Activated naive CD8-positive, alpha-beta T cell treated with anti-CD3 and anti-CD28 coated beads for 36 hours (primary cell): ENCODE results near the gene CARD9. TPM values are rescaled to one million over a fixed set of nuclear protein-coding genes. Genes with fewer than 3 reads are reported as not detected.

Experiments used
- DNase-seq: peaks from one replicate; pipeline ENCODE4 v3.0.0; 2021
- H3K27ac Mint-ChIP-seq: one replicate; pipeline ENCODE4 v1.8.0; 2022; ENCODE audit warnings: mild to moderate bottlenecking, moderate library complexity, mixed read lengths
- H3K27me3 Mint-ChIP-seq: one replicate; pipeline ENCODE4 v1.8.0; 2022; ENCODE audit warnings: mild to moderate bottlenecking, mixed read lengths
- H3K36me3 Mint-ChIP-seq: one replicate; pipeline ENCODE4 v1.8.0; 2021; ENCODE audit warnings: mild to moderate bottlenecking, mixed read lengths
- H3K4me1 Mint-ChIP-seq: one replicate; pipeline ENCODE4 v1.8.0; 2021; ENCODE audit warnings: mixed read lengths
- H3K4me3 Mint-ChIP-seq: one replicate; pipeline ENCODE4 v1.8.0; 2022; ENCODE audit warnings: mild to moderate bottlenecking, moderate library complexity, mixed read lengths
- H3K9me3 Mint-ChIP-seq: one replicate; pipeline ENCODE4 v1.8.0; 2022; ENCODE audit warnings: mixed read lengths
- total RNA-seq, 2 experiments: library from RNA; stranded (reverse); gene quantifications; one replicate each; pipeline ENCODE4 v1.2.3, GENCODE V29; 2021

The CARD9 gene
- total RNA-seq, 2 experiments from 2014 or later, result 1.5 to 1.8 TPM

DNA sequence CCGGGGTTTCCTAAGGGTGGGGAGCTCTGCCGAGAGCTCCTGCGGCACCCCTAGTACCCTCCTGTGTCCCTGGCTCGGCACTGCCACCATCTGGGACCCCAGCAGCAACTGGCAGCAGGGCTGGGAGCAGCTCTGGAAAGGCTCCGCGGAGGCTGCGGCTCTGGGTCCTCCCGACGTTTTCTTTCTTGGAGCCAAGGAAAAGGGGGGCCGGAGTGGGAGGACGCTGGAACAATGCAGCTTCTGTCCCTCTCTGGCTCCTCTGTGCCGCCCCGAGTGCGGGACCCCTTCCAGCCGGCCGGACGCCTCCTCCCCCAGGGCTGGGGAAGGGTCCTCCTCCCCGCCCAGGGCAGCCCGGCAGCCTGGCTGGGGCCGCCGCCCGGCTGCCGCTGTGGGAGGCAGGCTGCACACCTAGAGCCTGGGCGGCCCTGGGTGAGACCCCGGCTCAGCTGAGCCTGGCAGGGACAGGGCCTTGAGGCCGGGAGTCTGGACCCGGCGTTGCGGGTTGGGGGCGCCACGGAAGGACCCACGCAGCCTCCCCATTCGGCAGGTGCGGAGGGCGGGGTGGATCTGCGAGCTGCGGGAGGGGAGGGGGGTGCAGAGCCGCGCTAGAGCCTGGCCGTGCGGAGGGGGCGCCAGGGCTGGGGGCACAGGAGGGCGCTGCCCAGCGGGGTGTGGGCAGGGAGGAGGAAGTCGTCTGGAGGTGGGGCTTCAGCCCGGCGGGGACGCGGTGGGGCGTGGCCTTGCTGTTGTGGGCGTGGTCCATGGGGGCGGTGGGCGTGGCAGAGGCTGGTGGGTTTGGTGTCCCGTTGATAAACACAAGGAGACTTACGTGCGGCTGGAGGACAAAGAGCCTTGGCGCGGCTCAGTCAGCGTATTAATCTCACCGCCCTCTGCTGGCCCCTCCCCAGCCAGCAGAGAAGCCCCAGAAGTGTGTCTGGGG is 31.0 kb downstream of the CARD9 start:
- Mint-ChIP-seq H3K4me3 (no peak overlapping the region), H3K36me3 (no peaks in the 10 kb centered on the region), H3K9me3 (no peaks in the 10 kb centered on the region), H3K27me3 (no peaks in the 10 kb centered on the region), H3K4me1 (no peaks in the 10 kb centered on the region), H3K27ac (no peak overlapping the region)
- DNase-seq, result peak; percentile 79

DNA sequence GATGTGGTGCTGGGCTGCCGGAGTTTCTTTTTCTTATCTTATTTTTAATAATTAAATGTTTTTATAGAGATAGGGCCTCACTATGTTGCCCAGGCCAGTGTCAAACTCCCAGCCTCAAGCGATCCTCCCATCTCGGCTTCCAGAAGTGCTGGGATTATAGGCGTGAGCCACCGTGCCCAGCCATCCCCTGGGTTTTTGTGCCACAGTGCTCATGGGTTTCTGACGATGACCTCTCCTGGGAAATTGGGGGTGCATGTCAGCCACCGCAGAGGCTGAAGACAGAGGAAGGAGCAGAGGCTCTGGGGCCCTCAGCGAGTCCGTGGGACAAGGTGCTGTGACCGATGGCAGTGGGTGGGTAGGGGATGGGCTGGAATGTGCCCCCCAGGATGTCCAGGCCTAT is 31.7 kb downstream of the CARD9 start:
- Mint-ChIP-seq H3K27me3 (no peaks in the 10 kb centered on the region), H3K9me3 (no peaks in the 10 kb centered on the region), H3K4me1 (no peaks in the 10 kb centered on the region), H3K4me3 (no peak overlapping the region), H3K27ac (no peak overlapping the region), H3K36me3 (no peaks in the 10 kb centered on the region)
- DNase-seq, result no peak

DNA sequence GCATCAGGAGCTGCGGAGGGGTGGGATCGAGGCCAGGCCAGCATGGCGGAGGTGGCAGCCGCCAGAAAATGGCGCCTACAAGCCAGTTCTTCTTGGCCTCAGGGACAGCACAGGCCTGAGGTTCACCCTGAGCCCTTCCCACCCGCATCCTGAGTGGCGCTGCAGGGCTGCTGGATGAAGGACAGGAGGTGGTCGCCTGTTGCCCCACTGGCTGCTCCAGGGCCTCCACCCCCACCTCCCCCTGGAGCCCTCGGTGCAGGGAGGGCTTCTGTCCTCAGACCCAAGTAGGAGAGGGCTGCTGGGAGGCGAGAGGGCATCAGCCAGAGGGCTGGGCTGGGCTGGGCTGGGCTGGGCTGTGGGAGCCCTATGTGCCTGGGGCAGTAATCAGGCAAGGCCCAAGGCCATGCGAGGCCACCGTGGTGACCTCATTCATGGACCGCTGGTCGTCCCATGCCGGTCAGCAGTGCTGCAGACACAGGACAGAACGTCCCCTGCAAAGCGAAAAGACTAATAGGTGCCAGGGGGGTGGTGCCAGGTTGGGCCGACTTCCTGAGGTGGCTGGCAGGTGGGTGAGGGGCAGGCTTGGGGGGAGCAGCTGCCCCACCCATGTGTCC is 32.3 kb downstream of the CARD9 start:
- H3K4me1 Mint-ChIP-seq, result no peaks in the 10 kb centered on the region
- DNase-seq, result no peak
- no peak overlapping the region for H3K27ac Mint-ChIP-seq
- no peaks in the 10 kb centered on the region for H3K27me3 Mint-ChIP-seq
- no peaks in the 10 kb centered on the region for H3K9me3 Mint-ChIP-seq
- H3K4me3 Mint-ChIP-seq, result no peak overlapping the region
- no peaks in the 10 kb centered on the region for H3K36me3 Mint-ChIP-seq

DNA sequence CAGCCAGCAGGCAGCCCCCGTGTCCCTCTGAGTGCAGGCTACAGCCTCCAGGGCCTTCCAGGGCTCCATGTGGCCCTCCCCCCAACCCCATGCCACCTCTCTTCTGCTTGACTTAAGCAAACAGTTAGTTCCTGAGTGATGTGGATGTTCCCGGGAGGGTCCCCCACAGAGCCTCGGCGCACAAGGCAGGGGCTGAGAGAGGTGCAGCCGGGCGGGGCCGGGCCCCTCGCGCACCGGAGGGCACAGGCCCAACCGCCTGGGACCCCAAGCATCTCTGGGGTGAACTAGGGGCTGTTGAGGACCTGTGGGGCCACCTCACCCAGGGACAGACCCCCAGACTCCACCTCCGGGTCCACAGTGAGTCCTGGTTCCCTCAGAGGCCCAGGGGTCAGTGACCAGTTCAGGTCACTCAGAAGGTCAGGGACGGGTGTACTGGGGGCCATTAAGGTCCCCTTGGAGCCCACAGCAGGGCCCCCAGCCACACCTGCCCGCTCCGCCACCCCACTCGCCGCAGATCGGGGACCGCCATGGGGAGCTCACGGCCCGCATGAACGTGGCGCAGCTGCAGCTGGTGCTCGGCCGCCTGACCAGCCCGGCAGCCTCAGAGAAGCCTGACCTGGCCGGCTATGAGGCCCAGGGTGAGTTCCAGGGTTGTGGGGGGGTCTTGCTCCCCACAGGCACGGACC is 33.0 kb downstream of the CARD9 start:
- Mint-ChIP-seq H3K27me3 (no peaks in the 10 kb centered on the region), H3K27ac (no peak overlapping the region), H3K4me1 (no peaks in the 10 kb centered on the region), H3K4me3 (no peak overlapping the region), H3K36me3 (no peaks in the 10 kb centered on the region), H3K9me3 (no peaks in the 10 kb centered on the region)
- no peak for DNase-seq

DNA sequence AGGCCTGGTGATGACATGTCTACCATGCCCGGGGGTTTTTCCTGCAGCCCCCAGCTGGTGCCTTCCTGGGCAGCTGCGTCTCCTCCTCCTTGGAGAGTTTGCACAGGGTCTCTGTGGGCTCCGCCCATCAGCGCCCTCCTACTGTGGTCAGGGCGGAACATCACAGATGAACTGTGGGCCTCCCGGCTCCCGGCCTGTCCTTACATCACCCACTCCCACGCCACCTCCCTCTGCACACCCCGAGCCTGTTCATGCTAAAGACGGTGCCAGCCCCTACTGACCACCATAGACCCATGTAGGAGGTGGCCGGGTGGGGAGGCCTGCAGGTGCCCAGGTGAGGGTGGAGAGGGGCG is 33.5 kb downstream of the CARD9 start:
- Mint-ChIP-seq H3K27me3 (no peaks in the 10 kb centered on the region), H3K36me3 (no peaks in the 10 kb centered on the region), H3K27ac (no peak overlapping the region), H3K9me3 (no peaks in the 10 kb centered on the region), H3K4me3 (no peak overlapping the region), H3K4me1 (no peaks in the 10 kb centered on the region)
- DNase-seq, result no peak

DNA sequence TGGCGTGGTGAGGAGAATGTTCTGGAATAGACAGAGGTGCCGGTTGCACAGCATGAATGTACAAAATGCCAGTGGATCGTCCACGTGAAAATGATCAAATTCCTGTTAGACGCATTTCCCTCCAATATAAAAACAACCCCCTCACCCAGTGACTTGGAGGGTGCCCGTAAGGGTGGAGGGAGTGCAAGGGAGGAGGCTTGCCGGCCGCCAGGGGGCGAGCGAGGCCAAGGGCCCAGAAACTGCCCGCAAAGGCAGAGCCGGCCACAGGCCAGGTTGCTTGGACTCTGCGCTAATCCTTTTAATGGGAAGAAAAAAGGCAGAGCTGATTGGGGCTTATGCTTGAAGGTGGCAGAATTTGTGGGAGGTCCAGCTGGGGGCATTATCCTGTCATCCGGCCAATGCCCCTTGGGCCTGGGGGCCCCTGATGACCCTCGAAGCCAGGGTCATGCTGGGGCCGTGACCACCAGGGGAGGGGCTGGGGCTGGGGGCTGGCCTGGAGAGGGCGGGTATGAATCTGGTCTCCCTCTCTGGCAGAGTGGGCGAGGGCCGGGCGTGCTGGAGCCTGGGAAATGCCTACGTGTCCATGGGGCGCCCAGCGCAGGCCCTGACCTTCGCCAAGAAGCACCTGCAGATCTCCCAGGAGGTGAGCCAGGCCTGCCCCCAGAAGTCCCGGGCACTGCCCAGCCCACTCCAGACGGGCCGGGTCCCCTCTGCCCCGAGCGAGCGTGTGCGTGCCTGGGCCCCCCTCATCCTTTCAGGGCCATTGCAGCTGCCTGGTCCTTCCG is 34.1 kb downstream of the CARD9 start:
- no peaks in the 10 kb centered on the region for H3K36me3 Mint-ChIP-seq
- H3K27ac Mint-ChIP-seq, result no peak overlapping the region
- DNase-seq, result peak; percentile 31
- no peaks in the 10 kb centered on the region for H3K4me1 Mint-ChIP-seq
- H3K27me3 Mint-ChIP-seq, result no peaks in the 10 kb centered on the region
- H3K9me3 Mint-ChIP-seq, result no peaks in the 10 kb centered on the region
- no peak overlapping the region for H3K4me3 Mint-ChIP-seq

DNA sequence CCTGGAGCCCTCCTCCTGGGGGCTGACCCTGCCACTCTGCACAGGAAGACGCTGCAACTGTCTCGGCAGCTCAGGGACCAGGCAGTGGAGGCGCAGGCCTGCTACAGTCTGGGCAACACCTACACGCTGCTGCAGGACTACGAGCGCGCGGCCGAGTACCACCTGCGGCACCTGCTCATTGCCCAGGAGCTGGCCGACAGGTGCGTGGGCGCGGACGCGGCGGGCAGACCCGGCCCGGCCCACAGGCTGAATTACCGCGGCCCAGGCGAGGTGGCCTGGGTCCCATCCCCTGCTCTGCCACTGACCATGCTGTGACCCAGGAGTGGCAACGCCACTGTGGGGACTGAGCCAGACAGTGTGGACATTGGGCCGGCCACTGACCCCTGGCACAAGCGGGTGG is 35.0 kb downstream of the CARD9 start:
- Mint-ChIP-seq H3K9me3 (no peaks in the 10 kb centered on the region), H3K4me1 (no peaks in the 10 kb centered on the region), H3K27ac (no peak overlapping the region), H3K4me3 (no peak overlapping the region), H3K36me3 (no peaks in the 10 kb centered on the region), H3K27me3 (no peaks in the 10 kb centered on the region)
- no peak for DNase-seq

DNA sequence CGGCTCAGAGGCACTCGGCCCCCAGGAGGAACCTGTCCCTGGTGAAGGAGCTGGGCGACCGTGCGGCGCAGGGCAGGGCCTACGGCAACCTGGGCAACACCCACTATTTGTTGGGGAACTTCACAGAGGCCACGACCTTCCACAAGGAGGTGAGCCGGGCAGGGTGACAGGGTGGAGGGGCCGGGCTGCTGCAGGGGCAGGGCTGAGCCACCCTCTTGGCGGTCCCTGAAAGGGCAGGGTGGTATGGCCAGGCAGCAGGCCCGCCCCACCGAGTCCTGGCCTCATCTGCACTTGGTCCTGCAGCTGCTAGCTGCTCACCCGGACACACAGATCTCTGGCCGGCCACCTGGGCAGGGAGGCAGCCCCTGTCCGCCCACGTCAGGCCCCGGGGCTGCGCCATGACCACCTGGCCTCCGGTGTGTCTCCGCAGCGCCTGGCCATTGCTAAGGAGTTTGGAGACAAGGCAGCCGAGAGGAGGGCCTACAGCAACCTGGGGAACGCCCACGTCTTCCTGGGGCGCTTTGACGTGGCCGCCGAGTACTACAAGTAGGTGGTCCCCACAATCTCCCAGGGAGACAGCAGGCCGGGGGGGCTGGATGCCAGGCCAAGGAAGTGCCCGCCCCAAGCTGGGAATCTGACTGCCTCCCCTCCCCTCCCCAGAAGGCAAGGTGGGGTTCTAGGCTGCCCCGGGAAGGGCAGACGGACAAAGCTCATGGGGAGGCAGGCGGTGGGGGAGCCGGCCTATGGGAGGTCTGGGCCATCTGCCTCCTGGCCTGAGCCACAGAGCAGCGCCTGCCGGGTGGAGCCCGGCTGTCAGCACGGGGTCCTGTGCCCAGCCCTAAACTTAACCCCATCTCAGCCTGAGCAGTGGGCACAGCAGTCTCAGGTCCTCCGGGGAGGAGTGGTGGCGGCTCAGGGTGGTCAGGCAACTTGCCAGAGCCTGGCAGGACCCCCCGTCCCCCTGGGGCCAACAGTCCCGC is 35.8 kb downstream of the CARD9 start:
- Mint-ChIP-seq H3K36me3 (no peaks in the 10 kb centered on the region), H3K4me3 (no peak overlapping the region), H3K27ac (no peak overlapping the region), H3K9me3 (no peaks in the 10 kb centered on the region), H3K4me1 (no peaks in the 10 kb centered on the region), H3K27me3 (no peaks in the 10 kb centered on the region)
- no peak for DNase-seq

DNA sequence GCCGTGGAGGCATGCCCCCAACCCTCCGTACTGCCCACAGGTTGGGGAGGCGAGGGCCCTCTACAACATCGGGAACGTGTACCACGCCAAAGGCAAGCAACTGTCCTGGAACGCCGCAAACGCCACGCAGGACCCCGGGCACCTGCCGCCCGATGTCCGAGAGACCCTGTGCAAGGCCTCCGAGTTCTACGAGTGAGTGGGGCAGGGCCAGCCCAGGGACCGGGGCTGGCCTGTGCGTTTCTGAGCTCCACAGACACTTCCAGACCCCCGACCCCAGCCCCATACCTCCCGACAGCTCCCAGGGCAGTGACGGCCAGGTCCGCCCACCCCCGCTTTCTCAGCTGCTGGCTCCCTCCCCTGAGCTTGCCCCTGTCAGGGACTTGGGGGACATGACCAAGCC is 36.6 kb downstream of the CARD9 start:
- no peaks in the 10 kb centered on the region for H3K36me3 Mint-ChIP-seq
- H3K27me3 Mint-ChIP-seq, result no peaks in the 10 kb centered on the region
- H3K4me3 Mint-ChIP-seq, result no peak overlapping the region
- no peaks in the 10 kb centered on the region for H3K4me1 Mint-ChIP-seq
- DNase-seq, result no peak
- H3K27ac Mint-ChIP-seq, result no peak overlapping the region
- no peaks in the 10 kb centered on the region for H3K9me3 Mint-ChIP-seq

DNA sequence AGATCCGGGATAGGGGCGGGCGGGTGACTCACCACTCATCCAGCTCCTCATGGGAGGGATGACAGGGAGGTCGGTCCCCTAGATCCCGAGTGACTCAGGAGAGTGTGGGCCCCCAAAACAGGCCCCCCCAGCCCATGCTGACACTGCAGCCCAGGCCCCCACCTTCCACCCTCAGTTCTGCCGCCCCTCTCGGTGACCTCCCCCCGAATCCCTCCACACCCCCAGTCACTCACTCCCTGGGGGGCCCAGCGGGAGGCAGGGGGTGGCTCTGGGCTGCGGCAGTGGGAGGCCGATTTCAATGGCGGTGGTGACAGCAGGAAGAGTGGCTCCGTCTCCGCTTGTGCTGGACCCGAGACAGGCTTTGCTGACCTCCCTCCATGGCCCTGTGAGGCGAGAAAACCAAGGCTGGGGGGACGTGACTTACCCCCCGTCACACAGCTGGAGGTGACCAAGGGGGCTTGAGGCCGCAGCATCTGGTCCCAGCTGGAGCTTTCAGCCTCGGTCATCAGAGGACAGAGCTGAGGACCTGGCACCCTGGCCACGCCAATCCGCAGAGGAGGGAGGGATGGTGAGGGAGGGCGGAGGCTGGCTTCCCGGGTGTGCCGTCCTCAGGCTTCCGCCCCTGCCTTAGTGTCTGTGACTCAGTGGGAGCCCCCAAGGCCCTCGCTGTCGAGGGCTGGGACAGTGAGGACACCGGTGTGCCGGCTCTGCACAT is 37.2 kb downstream of the CARD9 start:
- Mint-ChIP-seq H3K36me3 (no peaks in the 10 kb centered on the region), H3K27me3 (no peaks in the 10 kb centered on the region), H3K9me3 (no peaks in the 10 kb centered on the region), H3K4me1 (no peaks in the 10 kb centered on the region), H3K27ac (no peak overlapping the region), H3K4me3 (no peak overlapping the region)
- no peak for DNase-seq

DNA sequence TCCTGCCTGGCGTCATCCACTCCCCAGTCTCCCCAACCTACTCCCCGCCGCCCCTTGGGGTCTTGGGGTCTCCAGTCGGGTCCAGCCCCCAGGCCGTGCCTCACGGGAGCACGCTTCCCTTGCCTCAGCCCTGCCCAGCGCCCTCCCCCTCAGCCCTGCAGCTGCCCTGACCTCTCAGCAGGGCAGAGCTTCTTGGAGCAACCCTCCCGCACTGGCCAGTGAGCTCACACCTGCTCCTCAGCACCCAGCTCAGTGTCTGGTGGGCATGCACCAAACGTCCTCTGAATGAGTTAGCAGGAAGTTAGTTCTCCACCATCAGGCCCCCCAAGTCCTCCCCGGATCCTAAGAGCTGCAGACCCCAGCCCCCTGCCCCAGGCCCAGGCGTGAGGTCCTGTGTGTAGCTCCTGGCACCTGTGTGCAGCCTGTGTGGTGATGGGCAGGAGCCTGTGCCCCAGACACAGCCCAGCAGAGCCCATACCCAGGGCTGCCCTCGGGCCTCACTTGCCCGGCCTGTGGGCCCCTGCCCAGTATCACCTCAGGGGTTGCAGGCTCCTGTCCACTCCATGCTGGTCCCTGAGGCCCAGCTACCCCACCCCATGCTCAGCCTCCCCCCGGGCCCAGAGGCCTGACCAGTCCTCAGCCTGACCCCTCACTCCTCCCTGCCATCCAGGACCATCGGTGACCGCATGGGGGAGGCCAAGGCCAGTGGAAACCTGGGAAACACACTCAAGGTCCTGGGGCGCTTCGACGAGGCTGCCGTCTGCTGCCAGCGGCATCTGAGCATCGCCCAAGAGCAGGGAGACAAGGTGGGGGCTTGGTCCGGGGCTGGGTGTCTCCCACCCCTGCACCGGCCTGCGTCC is 37.9 kb downstream of the CARD9 start:
- no peaks in the 10 kb centered on the region for H3K4me1 Mint-ChIP-seq
- DNase-seq, result no peak
- H3K9me3 Mint-ChIP-seq, result no peaks in the 10 kb centered on the region
- no peak overlapping the region for H3K27ac Mint-ChIP-seq
- no peaks in the 10 kb centered on the region for H3K27me3 Mint-ChIP-seq
- no peak overlapping the region for H3K4me3 Mint-ChIP-seq
- no peaks in the 10 kb centered on the region for H3K36me3 Mint-ChIP-seq

DNA sequence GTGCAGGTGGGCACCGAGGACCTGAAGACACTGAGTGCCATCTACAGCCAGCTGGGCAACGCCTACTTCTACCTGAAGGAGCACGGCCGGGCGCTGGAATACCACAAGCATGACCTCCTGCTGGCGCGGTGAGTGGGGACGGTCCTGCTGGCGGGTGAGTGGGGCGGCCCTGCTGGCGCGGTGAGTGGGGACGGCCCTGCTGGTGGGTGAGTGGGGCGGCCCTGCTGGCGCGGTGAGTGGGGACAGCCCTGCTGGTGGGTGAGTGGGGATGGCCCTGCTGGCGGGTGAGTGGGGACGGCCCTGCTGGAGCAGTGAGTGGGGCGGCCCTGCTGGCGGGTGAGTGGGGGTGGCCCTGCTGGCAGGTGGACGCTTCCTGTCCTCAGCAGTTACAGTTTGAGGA is 38.9 kb downstream of the CARD9 start:
- Mint-ChIP-seq H3K27me3 (no peaks in the 10 kb centered on the region), H3K9me3 (no peaks in the 10 kb centered on the region), H3K4me1 (no peaks in the 10 kb centered on the region), H3K27ac (no peak overlapping the region), H3K36me3 (no peaks in the 10 kb centered on the region), H3K4me3 (no peak overlapping the region)
- DNase-seq, result no peak

DNA sequence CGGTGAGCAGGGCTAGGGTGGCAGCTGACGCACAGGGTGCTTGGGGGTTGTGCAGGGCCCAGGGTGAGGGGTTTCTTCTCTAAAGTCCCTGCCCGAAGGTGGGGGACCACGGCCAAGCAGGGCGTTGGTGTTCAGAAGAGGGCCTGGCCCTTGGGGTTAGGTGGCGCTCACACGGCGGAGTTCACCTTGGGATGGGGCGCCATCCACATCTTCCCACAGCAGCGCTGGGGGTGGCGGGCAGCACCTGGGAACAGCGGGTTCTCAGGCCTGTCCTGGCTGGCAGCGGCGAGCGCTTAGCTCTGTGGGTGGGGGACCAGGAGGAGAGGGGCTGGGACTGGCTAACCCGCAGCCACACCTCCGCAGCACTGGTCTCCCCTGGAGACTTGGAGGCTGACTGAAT is 40.0 kb downstream of the CARD9 start:
- no peak overlapping the region for H3K4me3 Mint-ChIP-seq
- no peak overlapping the region for H3K27ac Mint-ChIP-seq
- no peaks in the 10 kb centered on the region for H3K27me3 Mint-ChIP-seq
- no peak for DNase-seq
- H3K36me3 Mint-ChIP-seq, result no peaks in the 10 kb centered on the region
- H3K4me1 Mint-ChIP-seq, result peaks cover 3% of the 10 kb centered on the region
- H3K9me3 Mint-ChIP-seq, result no peaks in the 10 kb centered on the region
